Esophagus mucosa (tissue), 1 donor: ENCODE data around the gene GALNT7. TPM values are rescaled to one million over a fixed set of nuclear protein-coding genes. Genes with fewer than 3 reads are reported as not detected.
"Not testable (repeated sequence)": the region's sequence is repeated elsewhere in the genome, so short reads cannot be mapped to it uniquely, and the experiment has no call there.

ENCODE experiments used
- ATAC-seq: fragments of 200-7000 bp; cut with Tn5 transposase; one replicate; pipeline ENCODE4 v1.9.1; 2020
- total RNA-seq: library from RNA; stranded (reverse); gene quantifications from one replicate; pipeline ENCODE4 v1.2.4, GENCODE V29; 2023
- donor health status: DM: yes; HTN: yes; CAD: no.

The GALNT7 gene
- total RNA-seq, 1 donor from 2014 or later, result 39.0 TPM

DNA sequence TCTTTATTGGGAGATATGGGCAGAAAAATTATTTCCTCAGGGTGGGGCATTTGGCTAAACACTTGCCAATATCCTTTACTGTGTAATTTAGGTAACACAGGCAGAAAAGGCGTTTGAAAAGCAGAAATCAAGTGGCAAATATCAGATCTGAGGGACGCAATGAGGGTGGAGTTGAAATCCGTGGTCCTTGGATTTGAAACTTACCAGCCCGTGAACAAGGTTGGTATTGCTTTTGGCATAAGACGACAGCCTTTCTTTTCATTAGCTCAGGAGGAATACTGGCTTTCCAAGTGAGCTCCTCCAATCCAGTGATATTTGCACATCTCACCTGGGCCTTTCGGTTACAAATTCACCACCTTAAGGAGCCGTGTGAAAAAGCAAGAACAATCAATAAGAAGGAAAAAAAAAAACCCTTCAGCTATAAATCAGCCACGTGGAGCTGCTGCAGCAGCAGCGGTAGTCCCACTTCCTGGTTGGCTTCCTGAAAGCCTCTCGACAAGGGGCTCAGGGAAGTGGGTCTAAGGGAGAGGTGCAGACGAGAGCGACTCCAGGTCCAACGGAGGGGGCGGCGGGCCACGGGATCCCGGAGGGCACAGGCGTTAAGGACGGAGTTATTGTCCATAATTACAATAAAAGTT is 734 bp upstream of the GALNT7 start:
- ATAC-seq, result peak; percentile 8

GRCh38 chr4:173169178-173169427 is 492 bp downstream of the GALNT7 start:
- peak; percentile 21 for ATAC-seq

- ATAC-seq, result peak; percentile 63
Observed at GRCh38 chr4:173169428-173170181, 994 bp downstream of the GALNT7 start.

DNA sequence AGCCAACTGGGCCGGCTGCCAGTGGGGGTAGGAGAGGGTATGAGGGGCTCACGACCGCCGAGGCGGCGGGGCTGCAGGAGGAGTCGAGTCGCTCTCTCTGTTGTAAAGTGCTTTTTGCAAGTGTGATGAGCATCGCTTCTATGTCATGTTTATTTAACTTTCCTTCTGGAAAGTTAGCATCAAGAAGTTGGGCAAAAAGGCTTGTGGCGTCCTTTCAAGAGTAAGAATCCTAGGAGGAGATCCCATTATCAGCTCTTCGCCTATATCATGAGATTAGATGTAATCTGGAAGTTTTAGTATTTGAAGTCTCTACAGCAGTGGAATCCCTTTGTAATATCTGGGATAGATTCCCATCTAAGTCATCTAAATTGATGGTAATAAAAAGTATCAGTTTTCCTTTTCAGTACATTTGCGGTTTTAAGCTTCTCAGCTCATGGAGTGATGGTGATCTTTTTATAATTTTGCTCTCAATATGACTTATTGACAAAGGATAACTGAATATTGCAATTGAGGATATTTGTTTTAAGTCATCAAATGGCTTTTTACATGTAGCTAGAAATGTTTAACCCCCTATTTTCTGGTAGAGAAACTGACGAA is 1.7 kb downstream of the GALNT7 start:
- ATAC-seq, result no peak

DNA sequence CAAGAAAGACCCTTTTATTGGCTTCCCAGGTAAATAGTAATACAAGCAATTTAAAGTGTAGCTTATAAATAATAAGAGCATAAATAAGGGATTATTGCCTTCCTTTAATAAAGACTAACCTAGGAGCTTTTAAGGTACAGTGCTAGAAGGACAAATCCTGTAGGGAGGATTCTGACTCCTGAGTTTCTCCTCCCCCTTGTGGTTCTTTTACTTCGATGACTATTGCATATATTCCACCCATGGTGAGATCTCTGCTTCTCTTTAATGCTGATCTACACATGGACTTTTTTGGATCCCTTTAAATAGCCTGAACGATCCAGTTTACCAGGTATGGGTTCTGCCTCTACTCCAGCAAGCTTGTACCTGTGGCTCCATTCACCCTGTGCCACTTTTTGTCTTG is 2.5 kb downstream of the GALNT7 start:
- ATAC-seq, result peak; percentile 43

DNA sequence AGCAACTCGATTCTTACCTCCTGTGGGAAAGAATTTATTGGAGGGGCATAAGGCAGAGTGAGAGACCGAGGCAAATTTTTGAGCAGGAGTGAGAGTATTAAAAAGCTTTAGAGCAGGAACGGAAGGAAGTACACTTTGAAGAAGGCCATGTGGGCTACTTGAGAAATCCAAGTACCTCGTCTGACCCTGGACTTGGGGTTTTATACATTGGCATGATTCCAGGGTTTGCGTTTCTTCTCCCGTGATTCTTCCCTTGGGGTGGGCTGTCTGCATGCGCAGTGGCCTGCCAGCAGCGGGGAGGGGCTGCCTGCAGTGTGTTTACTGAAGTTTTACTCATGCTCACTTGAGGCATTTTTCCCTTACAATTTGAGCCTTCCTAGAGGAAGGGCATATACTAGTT is 3.4 kb downstream of the GALNT7 start:
- ATAC-seq, result no peak

DNA sequence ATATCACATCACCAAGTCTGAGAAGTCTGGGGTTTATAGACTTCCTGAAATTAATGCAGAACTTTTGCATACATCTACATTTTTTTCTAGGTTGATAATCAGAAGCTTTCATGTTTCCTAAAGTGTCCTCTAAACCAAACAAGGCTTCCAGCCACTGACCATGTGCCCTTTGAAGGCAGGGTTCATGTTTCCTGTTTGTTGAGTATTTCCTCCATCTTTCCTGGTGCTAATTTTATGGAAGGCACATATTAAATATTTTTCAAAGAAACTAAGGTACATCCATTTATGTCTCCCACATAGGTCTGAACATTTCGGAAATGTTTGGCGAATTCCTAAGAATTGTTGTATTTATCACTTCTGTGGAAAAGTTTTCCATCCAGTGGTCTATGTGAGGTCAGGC is 5.6 kb downstream of the GALNT7 start:
- no peak for ATAC-seq

GRCh38 chr4:173174594-173175012 is 6.0 kb downstream of the GALNT7 start:
- peak; percentile 66 for ATAC-seq

DNA sequence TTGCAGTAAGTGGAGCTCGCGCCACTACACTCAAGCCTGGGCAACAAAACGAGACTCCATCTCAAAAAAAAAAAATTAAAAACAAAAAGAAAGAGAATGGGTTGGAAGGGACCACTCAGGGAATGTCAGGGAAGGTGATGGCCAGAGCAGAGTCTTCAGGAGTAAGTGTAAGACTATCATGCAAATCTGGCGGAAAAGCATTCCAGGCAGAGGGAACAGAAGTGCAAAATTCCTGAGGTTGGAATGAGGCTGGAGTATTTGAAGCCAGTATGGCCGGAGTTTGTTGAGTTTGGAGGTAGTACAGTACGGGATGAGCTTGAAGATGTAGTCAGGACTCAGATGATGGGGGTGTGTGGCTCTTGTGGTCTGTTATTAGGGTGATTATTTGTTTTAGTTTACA is 7.4 kb downstream of the GALNT7 start:
- no peak for ATAC-seq

GRCh38 chr4:173177232-173177631 is 8.6 kb downstream of the GALNT7 start:
- ATAC-seq, result no peak

DNA sequence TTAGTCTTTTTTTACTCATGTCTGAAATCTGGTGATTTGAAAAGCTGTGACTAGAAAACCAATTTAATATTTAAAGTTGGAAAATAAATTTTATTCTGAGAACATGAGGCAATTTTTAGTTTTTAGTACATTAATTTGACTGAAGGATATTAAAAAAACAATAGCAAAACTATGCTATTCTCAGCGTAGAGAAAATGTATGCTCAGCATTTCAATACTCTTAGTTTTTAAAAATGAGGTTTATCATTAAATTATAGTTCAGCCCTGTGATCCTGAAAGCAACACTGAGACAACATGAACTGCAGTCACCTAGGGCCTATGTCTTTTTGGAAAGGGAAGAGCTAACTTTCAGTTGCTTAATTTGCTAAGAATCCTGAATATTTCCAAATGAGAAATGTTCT is 9.5 kb downstream of the GALNT7 start:
- no peak for ATAC-seq

DNA sequence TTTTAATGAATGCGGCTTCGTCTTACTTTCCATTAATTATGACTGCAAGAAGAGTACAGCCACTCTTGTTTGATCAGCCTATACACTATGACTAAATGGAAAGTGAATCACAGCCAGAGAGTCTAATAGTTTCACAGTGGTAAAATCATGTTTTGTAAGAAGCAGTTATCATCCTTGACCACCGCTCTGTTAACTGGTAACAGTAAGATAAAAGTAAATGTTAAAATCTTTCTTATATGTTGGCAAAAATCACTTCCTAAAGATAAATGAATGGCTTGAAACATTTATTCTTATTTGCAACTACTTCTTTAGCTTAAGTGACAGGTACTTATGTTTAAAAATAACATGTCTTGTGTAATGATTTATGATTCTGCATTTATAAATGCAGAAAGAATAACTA is 13.2 kb downstream of the GALNT7 start:
- peak; percentile 57 for ATAC-seq

GRCh38 chr4:173182403-173182802 is 13.8 kb downstream of the GALNT7 start:
- ATAC-seq, result peak; percentile 60

GRCh38 chr4:173183659-173184247 is 15.1 kb downstream of the GALNT7 start:
- not testable (repeated sequence) for ATAC-seq

DNA sequence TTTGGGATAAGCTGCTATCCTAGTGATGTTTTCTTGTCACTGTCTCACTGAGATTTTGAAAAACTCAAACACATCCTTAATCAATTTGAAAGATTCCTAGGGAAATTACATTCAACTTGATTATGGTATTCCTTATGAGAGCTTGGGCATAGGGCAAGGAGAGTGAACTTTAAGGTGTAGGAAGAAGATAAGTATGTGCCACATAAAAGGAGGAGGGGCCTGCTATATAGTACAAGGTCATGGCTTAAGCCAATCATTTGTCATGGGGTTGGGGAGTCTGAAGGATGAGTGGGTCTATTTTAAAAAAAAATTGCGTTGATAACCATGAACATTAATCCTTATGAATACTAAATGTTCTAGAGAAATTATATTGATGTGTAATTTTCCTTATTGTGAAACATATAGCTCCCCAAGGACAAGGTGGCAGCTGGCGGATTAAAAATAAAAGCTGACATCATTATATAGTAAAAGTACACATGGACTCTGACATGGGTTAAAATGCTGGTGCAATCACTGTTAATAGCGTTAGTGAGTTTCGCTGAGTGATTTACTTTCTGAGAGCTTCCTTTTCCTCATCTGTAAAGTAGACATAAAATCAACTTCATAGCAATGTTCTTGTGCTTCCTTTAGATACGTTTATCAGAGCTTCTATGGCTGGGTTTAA is 17.4 kb downstream of the GALNT7 start:
- peak; percentile 45 for ATAC-seq

DNA sequence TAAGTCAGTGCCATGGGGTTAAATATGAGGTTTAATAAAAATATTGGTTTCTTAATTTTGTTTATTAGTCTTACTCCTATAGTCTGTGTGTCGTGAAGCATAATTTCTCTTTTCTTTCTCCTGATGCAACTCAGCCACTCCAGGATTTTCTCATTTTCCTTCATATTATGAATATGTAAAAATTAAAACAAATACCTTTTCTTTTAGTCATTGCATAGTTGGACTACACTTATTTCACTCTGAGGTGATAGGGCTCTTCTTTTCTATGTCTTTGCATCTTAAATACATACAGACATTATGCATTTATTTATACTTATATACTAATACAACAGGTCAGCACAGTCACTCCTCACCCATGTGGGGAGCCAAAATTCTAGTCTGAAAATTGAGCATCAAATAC is 19.1 kb downstream of the GALNT7 start:
- no peak for ATAC-seq

DNA sequence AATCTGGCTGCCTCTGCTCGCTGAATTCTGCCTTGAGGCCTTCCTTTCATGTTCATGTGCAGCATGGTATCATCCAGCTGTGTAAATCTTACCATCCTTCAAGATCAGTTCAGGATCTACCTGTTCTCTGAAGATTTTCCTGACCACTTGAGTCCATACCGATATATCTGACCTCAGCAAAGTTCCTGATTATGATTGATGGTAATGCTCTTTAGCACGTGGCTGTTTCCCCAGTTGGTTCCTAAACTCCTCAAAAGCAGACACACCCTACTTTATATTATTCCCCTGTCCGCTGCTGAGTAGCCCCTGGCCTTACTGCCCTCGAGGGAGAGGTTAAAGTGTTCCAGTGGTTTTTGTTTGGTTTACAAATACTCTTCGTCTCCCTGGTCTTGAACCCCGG is 20.0 kb downstream of the GALNT7 start:
- ATAC-seq, result no peak

DNA sequence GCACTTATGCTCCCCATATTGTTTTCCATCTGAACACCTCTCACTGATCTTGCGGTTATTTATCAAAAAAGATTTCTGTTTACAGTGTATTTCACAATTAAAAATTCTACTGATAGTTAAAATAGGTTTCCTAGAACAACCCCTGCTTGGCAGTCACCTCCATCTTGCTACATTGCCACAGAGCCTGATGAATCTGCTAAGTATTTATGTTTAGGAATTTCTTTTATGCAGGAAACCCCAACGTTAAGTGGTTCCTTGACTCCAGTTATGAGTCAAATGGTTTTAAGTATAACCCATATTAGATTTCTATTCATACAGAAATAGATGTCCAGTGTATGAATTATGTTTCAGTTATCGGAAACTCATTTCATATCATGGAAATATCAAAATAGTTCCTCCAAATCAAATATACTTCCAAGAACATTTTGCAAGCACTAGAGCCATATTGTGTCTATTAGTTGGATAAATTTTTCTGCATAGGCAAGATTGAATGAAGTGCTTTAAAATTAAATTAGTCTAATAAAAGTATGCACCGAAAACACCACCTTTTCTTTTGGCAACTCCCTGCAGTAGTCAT is 20.6 kb downstream of the GALNT7 start:
- ATAC-seq, result no peak

DNA sequence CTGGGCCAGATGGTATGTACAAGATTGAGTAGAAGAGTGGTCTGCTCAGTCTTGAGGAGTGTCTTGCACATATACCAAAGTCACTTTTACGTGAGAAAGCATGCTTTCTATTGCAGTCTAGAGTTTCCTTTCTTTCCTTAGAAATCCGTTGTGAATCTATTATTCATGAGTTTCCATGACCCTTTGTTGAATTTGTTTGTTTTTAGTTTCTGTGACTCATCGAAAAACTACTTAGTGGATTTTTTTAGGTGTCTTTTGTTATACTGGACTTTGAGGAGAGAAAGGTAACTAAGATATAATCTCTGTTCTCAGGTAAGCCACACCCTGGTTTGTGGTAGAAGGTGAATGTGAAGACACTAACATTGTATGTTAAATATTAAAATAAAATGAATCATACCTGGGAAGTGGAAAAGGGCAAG is 23.0 kb downstream of the GALNT7 start:
- ATAC-seq, result peak; percentile 93

GRCh38 chr4:173192375-173193162 is 24.0 kb downstream of the GALNT7 start:
- ATAC-seq, result no peak

- no peak for ATAC-seq
Observed at GRCh38 chr4:173194157-173194556, 25.5 kb downstream of the GALNT7 start.

DNA sequence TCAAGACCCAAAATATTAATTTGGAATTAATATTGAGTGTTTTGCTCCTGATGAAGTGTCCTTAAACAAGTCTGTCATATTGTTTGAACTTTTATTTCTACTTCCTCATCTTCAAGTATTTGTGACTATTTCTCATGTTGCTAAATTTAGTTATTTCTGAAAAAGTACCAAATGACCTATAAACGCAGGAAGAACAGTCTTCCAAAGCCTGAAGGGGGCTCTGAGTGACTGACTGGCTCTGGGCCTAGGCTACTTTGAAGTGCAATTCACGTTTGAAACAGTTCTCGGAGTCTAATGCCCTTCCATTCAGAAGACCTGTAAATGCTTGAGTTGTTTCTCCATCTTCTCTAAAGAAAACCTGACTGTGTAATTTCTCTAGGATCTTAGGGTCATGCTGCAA is 26.5 kb downstream of the GALNT7 start:
- ATAC-seq, result no peak
